Spleen (tissue), 11 donors: ENCODE measurements around the gene SRRM1. TPM values are rescaled to one million over a fixed set of nuclear protein-coding genes. Genes with fewer than 3 reads are reported as not detected.

Source experiments
- DNase-seq: peaks from one replicate; pipeline ENCODE4 v3.0.0-alpha.2; 2020
- H3K27ac ChIP-seq, 8 donors: fragments of 200-600 bp; sonication (generic) in 7 of 8; 1 replicate in 4 of 8; 2 replicates in 4 of 8; pipeline versions ENCODE4 v1.5.0 to v1.8.0; 2016 to 2021; ENCODE audit warnings: inconsistent platforms in 4 of 8, mild to moderate bottlenecking in 4 of 8, moderate library complexity in 1 of 8
- H3K27me3 ChIP-seq, 7 donors: fragments of 200-600 bp; sonication (generic) in 6 of 7; replicated peaks in 1 of 7; 1 replicate in 4 of 7; 2 replicates in 3 of 7; pipeline versions ENCODE4 v1.5.0 to v1.8.0; 2016 to 2021; ENCODE audit warnings: inconsistent platforms in 3 of 7, mild to moderate bottlenecking in 1 of 7
- H3K36me3 ChIP-seq, 6 donors: fragments of 200-600 bp; sonication (generic) in 5 of 6; 1 replicate in 4 of 6; 2 replicates in 2 of 6; pipeline versions ENCODE4 v1.5.0 to v1.8.0; 2016 to 2021; ENCODE audit warnings: inconsistent platforms in 2 of 6
- H3K4me1 ChIP-seq, 6 donors: fragments of 200-600 bp; sonication (generic) in 5 of 6; 1 replicate in 3 of 6; 2 replicates in 3 of 6; pipeline versions ENCODE4 v1.5.0 to v1.8.0; 2016 to 2021; ENCODE audit warnings: inconsistent platforms in 3 of 6
- H3K4me3 ChIP-seq, 8 donors: fragments of 200-600 bp; sonication (generic) in 7 of 8; 1 replicate in 4 of 8; 2 replicates in 4 of 8; pipeline versions ENCODE4 v1.5.0 to v1.8.0; 2016 to 2021; ENCODE audit warnings: inconsistent platforms in 4 of 8, mild to moderate bottlenecking in 4 of 8, moderate library complexity in 2 of 8
- H3K9me3 ChIP-seq, 8 donors: fragments of 200-600 bp; sonication (generic) in 7 of 8; 1 replicate in 4 of 8; 2 replicates in 4 of 8; pipeline versions ENCODE4 v1.5.0 to v1.8.0; 2016 to 2021; ENCODE audit warnings: inconsistent platforms in 4 of 8
- CTCF ChIP-seq, 11 experiments: fragments of 200-600 bp in 7 of 11; fragments of 450-650 bp in 4 of 11; sonication (generic) in 4 of 11; IDR thresholded peaks in 8 of 11; conservative IDR thresholded peaks in 3 of 11; 1 replicate in 7 of 11; 2 replicates in 4 of 11; pipeline versions ENCODE4 v1.4.0 to v1.8.0; 2016 to 2021; ENCODE audit warnings: antibody characterized with exemption in 11 of 11, inconsistent platforms in 4 of 11, mild to moderate bottlenecking in 1 of 11
- POLR2A ChIP-seq, 3 donors: fragments of 450-650 bp; IDR thresholded peaks; one replicate each; pipeline ENCODE4 v1.5.1; 2017; ENCODE audit warnings: antibody characterized with exemption in 3 of 3, mild to moderate bottlenecking in 1 of 3
- POLR2AphosphoS5 ChIP-seq, 3 donors: sonication (generic); formaldehyde crosslinking; IDR thresholded peaks; one replicate each; pipeline ENCODE4 v1.5.1; 2017; ENCODE audit warnings: antibody characterized with exemption in 3 of 3
- WGBS, 5 donors: extraction: QIAGEN DNeasy Blood & Tissue Kit in 3 of 5; methylation state at CpG; one replicate each; pipeline versions ENCODE4 v1.1.5 to v1.1.7; 2013 to 2018; 5-methylcytosine and 5-hydroxymethylcytosine counted together
- intact Hi-C: fragments of 100-400 bp; cut with DNase I; formaldehyde crosslinking; loops from one replicate; pipeline ENCODE4 v1.15.0; 2023; ENCODE audit warnings: low total_unique reads
- polyA plus RNA-seq, 3 donors: library from polyadenylated mRNA; stranded (reverse); fragments of 200-250 nt; gene quantifications; one replicate each; pipeline ENCODE4 v1.2.1, GENCODE V29; 2013
- total RNA-seq, 7 donors: library from RNA; depleted of rRNA in 3 of 7; stranded (reverse); fragments of >200 nt in 3 of 7; fragmentation: NEBNext Ultra II Directional in 4 of 7; extraction: Animal tissue kit (Norgen Biotek cat#: 25700) in 4 of 7; gene quantifications; one replicate each; pipeline versions ENCODE4 v1.1.0 to v1.2.1, GENCODE V29; 2016 to 2021
- donor health status: healthy with polysubstance abuse.
- donor health status: DM: no; HTN: no; CAD: no; lungs with moderate emphysema.
- donor health status: DM: no; HTN: no; CAD: no.
- donor health status: Bipolar disorder and iron deficiency.
- donor health status: healthy.
- donor health status: DM: no; HTN: no; CAD: no.
- donor health status: DM: yes; HTN: yes; CAD: no.

Gene SRRM1
- total and polyA plus RNA-seq, 10 donors, result 25.6 to 169 (median 134) TPM

- no peak overlapping the region for H3K4me3 ChIP-seq
- H3K9me3 ChIP-seq, result no peaks in the 10 kb centered on the region
- WGBS, 5 donors, result 83 to 88% (median 86%) methylated on average over 3 of the region's 3 CpGs
- intact Hi-C loops, result no loop called here
- peaks cover 3 to 100% (median 98%) of the 10 kb centered on the region in 6 donors for H3K36me3 ChIP-seq
- H3K27me3 ChIP-seq, result no peaks in the 10 kb centered on the region
- TF ChIP-seq POLR2AphosphoS5 (IDR thresholded peaks at IDR 0.05), result no peak
- TF ChIP-seq POLR2A (IDR thresholded peaks at IDR 0.05), result no peak
- no peak for TF ChIP-seq CTCF (IDR thresholded peaks at IDR 0.05 in 8 of 11, conservative IDR thresholded peaks at IDR 0.05 in 3 of 11)
- no peak for DNase-seq
- no peak overlapping the region for H3K27ac ChIP-seq
- H3K4me1 ChIP-seq, result peaks cover 0 to 37% (median 0%) of the 10 kb centered on the region in 6 donors
Observed at GRCh38 chr1:24657781-24658180, 14.7 kb downstream of the SRRM1 start.

DNA sequence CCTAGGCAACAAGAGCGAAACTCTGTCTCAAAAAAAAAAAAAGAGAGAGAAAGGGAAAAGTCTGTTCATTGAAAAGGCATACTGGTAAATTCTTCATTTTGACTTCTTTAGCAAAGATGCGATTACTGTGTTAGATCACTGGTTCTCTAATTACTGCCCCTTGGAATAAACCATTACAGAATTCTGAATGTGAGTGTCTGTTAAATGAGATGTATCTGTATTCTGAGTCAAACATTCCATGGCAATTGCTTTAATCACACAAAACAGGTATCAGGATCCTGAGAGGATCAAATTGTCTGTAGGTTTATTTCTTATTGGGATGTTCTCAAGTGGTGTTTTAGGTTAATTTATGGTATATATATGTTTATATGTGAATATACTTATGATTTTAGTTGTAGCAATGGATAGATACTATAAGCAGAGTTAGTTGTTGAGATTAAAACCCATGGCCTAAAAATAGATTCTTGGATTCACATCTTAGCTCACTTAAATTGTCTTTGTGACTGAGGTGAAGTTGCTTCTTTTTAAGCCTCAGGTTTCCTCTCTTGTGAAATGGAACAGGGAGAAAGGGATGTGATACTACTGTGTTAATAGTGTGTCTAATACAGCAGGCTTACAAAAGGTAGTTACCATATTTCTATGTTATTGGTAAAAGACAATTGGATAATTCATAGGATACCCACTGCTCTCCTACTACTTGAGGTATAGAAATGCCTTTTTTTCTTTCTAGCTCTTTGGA is 16.2 kb downstream of the SRRM1 start:
- peaks cover 0 to 37% (median 0%) of the 10 kb centered on the region in 6 donors for H3K4me1 ChIP-seq
- DNase-seq, result no peak
- intact Hi-C loops, result no loop called here
- H3K27me3 ChIP-seq, result no peaks in the 10 kb centered on the region
- WGBS, 5 donors, result 96 to 99% (median 97%) methylated on average over 2 of the region's 2 CpGs
- H3K27ac ChIP-seq, result no peak overlapping the region
- TF ChIP-seq CTCF (IDR thresholded peaks at IDR 0.05 in 8 of 11, conservative IDR thresholded peaks at IDR 0.05 in 3 of 11), result no peak
- TF ChIP-seq POLR2AphosphoS5 (IDR thresholded peaks at IDR 0.05), result no peak
- no peak for TF ChIP-seq POLR2A (IDR thresholded peaks at IDR 0.05)
- no peaks in the 10 kb centered on the region for H3K9me3 ChIP-seq
- peaks cover 0 to 100% (median 98%) of the 10 kb centered on the region in 6 donors for H3K36me3 ChIP-seq
- H3K4me3 ChIP-seq, result no peak overlapping the region

GRCh38 chr1:24659993-24660665 is 17.0 kb downstream of the SRRM1 start:
- no peaks in the 10 kb centered on the region for H3K9me3 ChIP-seq
- DNase-seq, result no peak
- H3K4me1 ChIP-seq, result peaks cover 0 to 36% (median 0%) of the 10 kb centered on the region in 6 donors
- peaks cover 0 to 100% (median 98%) of the 10 kb centered on the region in 6 donors for H3K36me3 ChIP-seq
- no peak overlapping the region for H3K27ac ChIP-seq
- 34 to 70% (median 50%) methylated on average over 1 of the region's 1 CpG for WGBS, 5 donors
- no peak for TF ChIP-seq CTCF (IDR thresholded peaks at IDR 0.05 in 8 of 11, conservative IDR thresholded peaks at IDR 0.05 in 3 of 11)
- no peak for TF ChIP-seq POLR2AphosphoS5 (IDR thresholded peaks at IDR 0.05)
- TF ChIP-seq POLR2A (IDR thresholded peaks at IDR 0.05), result no peak
- H3K4me3 ChIP-seq, result no peak overlapping the region
- intact Hi-C loops, result no loop called here
- no peaks in the 10 kb centered on the region for H3K27me3 ChIP-seq

GRCh38 chr1:24664507-24665033 is 21.5 kb downstream of the SRRM1 start:
- TF ChIP-seq POLR2AphosphoS5 (IDR thresholded peaks at IDR 0.05) (no peak), CTCF (IDR thresholded peaks at IDR 0.05 in 8 of 11, conservative IDR thresholded peaks at IDR 0.05 in 3 of 11) (no peak), POLR2A (IDR thresholded peaks at IDR 0.05) (no peak)
- no peaks in the 10 kb centered on the region for H3K27me3 ChIP-seq
- H3K4me1 ChIP-seq, result peaks cover 0 to 4% (median 0%) of the 10 kb centered on the region in 6 donors
- 88 to 93% (median 89%) methylated on average over 2 of the region's 2 CpGs for WGBS, 5 donors
- H3K27ac ChIP-seq, result no peak overlapping the region
- no peaks in the 10 kb centered on the region for H3K9me3 ChIP-seq
- intact Hi-C loops, result no loop called here
- H3K4me3 ChIP-seq, result no peak overlapping the region
- H3K36me3 ChIP-seq, result peaks cover 2 to 100% (median 100%) of the 10 kb centered on the region in 6 donors
- no peak for DNase-seq
